ENCODE data around the gene MBTD1.

DNA sequence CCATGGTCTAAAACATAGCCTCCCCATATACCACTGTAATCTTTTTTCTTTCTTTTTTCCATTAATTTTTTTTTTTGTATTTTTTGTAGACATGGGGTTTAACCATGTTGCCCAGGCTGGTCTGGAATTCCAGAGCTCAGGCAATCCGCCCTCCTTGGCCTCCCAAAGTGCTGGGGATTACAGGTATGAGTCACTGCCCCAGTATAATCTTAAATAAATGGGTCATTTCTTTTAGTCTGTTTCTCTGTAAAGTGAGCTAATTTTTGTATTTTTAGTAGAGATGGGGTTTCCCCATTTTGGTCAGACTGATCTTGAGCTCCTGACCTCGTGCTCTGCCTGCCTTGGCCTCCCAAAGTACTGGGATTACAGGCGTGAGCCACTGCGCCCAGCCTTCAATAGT lies 112.2 kb downstream of the MBTD1 start:
- TF ChIP-seq, protein P1, sequence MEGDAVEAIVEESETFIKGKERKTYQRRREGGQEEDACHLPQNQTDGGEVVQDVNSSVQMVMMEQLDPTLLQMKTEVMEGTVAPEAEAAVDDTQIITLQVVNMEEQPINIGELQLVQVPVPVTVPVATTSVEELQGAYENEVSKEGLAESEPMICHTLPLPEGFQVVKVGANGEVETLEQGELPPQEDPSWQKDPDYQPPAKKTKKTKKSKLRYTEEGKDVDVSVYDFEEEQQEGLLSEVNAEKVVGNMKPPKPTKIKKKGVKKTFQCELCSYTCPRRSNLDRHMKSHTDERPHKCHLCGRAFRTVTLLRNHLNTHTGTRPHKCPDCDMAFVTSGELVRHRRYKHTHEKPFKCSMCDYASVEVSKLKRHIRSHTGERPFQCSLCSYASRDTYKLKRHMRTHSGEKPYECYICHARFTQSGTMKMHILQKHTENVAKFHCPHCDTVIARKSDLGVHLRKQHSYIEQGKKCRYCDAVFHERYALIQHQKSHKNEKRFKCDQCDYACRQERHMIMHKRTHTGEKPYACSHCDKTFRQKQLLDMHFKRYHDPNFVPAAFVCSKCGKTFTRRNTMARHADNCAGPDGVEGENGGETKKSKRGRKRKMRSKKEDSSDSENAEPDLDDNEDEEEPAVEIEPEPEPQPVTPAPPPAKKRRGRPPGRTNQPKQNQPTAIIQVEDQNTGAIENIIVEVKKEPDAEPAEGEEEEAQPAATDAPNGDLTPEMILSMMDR (IDR thresholded peaks at IDR 0.05; ENCODE audit: poor library complexity), result no peak
- no peak for TF ChIP-seq EZH2phosphoT487 (IDR thresholded peaks at IDR 0.05; ENCODE audit: low read depth, severe bottlenecking, unreplicated experiment)

All from hepatocyte (in vitro differentiated cells).